Trophoblast cell (in vitro differentiated cells and primary cell): ENCODE data around the gene DNAJA2.
A peak's percentile ranks its signal among the peaks of the same experiment; 100 is the strongest.

Experiments
- DNase-seq, 2 donors: peaks; one replicate each; pipeline ENCODE4 v3.0.0-alpha.2; 2016
- H2AFZ ChIP-seq: 2 replicates; pipeline ENCODE4 v1.6.1; 2013; ENCODE audit warnings: low read length, moderate library complexity, mild to moderate bottlenecking; ENCODE audit not compliant: insufficient read depth, poor library complexity
- H2AK5ac ChIP-seq: 2 replicates; pipeline ENCODE4 v1.6.1; 2013; ENCODE audit warnings: mild to moderate bottlenecking, low read length
- H2BK120ac ChIP-seq: 2 replicates; pipeline ENCODE4 v1.6.1; 2013; ENCODE audit warnings: low read length, mild to moderate bottlenecking, moderate library complexity; ENCODE audit not compliant: insufficient read depth, poor library complexity
- H2BK12ac ChIP-seq: 2 replicates; pipeline ENCODE4 v1.6.1; 2013; ENCODE audit warnings: mild to moderate bottlenecking, low read length, moderate library complexity
- H2BK5ac ChIP-seq: 2 replicates; pipeline ENCODE4 v1.6.1; 2013; ENCODE audit warnings: low read length, low read depth, moderate library complexity, mild to moderate bottlenecking; ENCODE audit not compliant: poor library complexity
- H3K14ac ChIP-seq: 2 replicates; pipeline ENCODE4 v1.6.1; 2013; ENCODE audit warnings: mild to moderate bottlenecking, low read length
- H3K18ac ChIP-seq: 2 replicates; pipeline ENCODE4 v1.6.1; 2013; ENCODE audit warnings: mild to moderate bottlenecking, low read length
- H3K23ac ChIP-seq: 2 replicates; pipeline ENCODE4 v1.6.1; 2013; ENCODE audit warnings: low read length
- H3K27ac ChIP-seq: 2 replicates; pipeline ENCODE4 v1.5.1; 2013; ENCODE audit warnings: low read depth, mild to moderate bottlenecking, inconsistent platforms, low read length, moderate library complexity
- H3K27me3 ChIP-seq: 2 replicates; pipeline ENCODE4 v1.6.1; 2013; ENCODE audit warnings: inconsistent platforms, mild to moderate bottlenecking, low read length, moderate library complexity; ENCODE audit not compliant: insufficient read depth
- H3K36me3 ChIP-seq, 2 experiments: 1 replicate in 1 of 2; 2 replicates in 1 of 2; pipeline ENCODE4 v1.6.1; 2013; ENCODE audit warnings: low read length in 2 of 2, mild to moderate bottlenecking in 2 of 2, moderate library complexity in 1 of 2; ENCODE audit not compliant: insufficient read depth in 2 of 2, control insufficient read depth in 1 of 2
- H3K4ac ChIP-seq: 2 replicates; pipeline ENCODE4 v1.6.1; 2013; ENCODE audit warnings: low read depth, mild to moderate bottlenecking, low read length, moderate library complexity
- H3K4me1 ChIP-seq, 2 experiments: 1 replicate in 1 of 2; 2 replicates in 1 of 2; pipeline ENCODE4 v1.6.1; 2013; ENCODE audit warnings: low read length in 2 of 2, mild to moderate bottlenecking in 2 of 2, moderate library complexity in 1 of 2; ENCODE audit not compliant: insufficient read depth in 2 of 2, control insufficient read depth in 1 of 2
- H3K4me2 ChIP-seq: 2 replicates; pipeline ENCODE4 v1.6.1; 2013; ENCODE audit warnings: inconsistent platforms, mild to moderate bottlenecking, low read length, moderate library complexity
- H3K4me3 ChIP-seq: 2 replicates; pipeline ENCODE4 v1.5.1; 2013; ENCODE audit warnings: mild to moderate bottlenecking, low read depth, low read length, inconsistent platforms
- H3K79me1 ChIP-seq: one replicate; pipeline ENCODE4 v1.6.1; 2013; ENCODE audit warnings: low read length
- H3K79me2 ChIP-seq: 2 replicates; pipeline ENCODE4 v1.6.1; 2013; ENCODE audit warnings: low read length, mild to moderate bottlenecking; ENCODE audit not compliant: control insufficient read depth, insufficient read depth, poor library complexity
- H3K9ac ChIP-seq: 2 replicates; pipeline ENCODE4 v1.6.1; 2013; ENCODE audit warnings: mild to moderate bottlenecking, low read length
- H3K9me3 ChIP-seq: 2 replicates; pipeline ENCODE4 v1.6.1; 2013; ENCODE audit warnings: low read depth, mild to moderate bottlenecking, control low read depth, inconsistent platforms, low read length; ENCODE audit not compliant: insufficient read depth
- H4K12ac ChIP-seq: 2 replicates; pipeline ENCODE4 v1.6.1; 2013; ENCODE audit warnings: low read depth, mild to moderate bottlenecking, low read length, moderate library complexity
- H4K8ac ChIP-seq: 2 replicates; pipeline ENCODE4 v1.6.1; 2013; ENCODE audit warnings: low read depth, mild to moderate bottlenecking, low read length, moderate library complexity
- H4K91ac ChIP-seq: one replicate; pipeline ENCODE4 v1.6.1; 2013; ENCODE audit warnings: low read depth, mild to moderate bottlenecking, low read length, moderate library complexity
- WGBS: extraction: QIAGEN DNeasy Blood & Tissue Kit; methylation state at CpG from one replicate; pipeline ENCODE4 v1.1.7; 2013; ENCODE audit warnings: missing lambda C conversion rate; ENCODE audit not compliant: insufficient read length, insufficient coverage; ENCODE audit errors: extremely low coverage; 5-methylcytosine and 5-hydroxymethylcytosine counted together

DNAJA2 gene

DNA sequence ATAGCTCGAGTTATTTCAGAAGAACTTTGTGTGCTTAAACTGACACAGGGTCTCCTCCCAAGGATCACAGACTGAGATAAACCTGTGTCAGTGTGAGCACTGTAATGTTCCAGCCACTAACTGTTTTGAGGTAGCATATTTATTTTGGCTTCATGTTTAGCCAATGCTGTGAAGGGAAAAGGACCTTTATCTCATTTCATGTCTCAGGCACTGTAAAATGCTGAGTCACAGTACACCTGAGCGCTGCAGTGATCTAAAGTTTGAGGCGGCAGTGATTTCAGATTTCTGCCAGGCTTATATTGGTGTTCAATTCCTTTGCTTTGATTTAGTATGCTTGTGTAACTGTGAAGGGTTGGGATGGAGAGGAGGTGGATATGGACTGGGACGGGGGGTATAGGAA is 3.1 kb upstream of the DNAJA2 start:
- Histone ChIP-seq H4K91ac (no peak overlapping the region), H3K36me3 (no peaks in the 10 kb centered on the region), H3K79me2 (peaks cover 7% of the 10 kb centered on the region), H4K12ac (no peak overlapping the region), H3K18ac (no peak overlapping the region), H3K4me2 (no peak overlapping the region), H3K27me3 (no peaks in the 10 kb centered on the region), H2AFZ (no peak overlapping the region), H3K4ac (no peak overlapping the region), H3K79me1 (peaks cover 13% of the 10 kb centered on the region), H3K14ac (no peak overlapping the region), H3K9ac (no peak overlapping the region), H2BK12ac (no peak overlapping the region), H2BK5ac (no peak overlapping the region), H2BK120ac (no peak overlapping the region), H3K4me1 (peaks cover 0 to 6% of the 10 kb centered on the region in 2 experiments), H3K4me3 (no peak overlapping the region), H2AK5ac (no peak overlapping the region), H3K23ac (no peak overlapping the region), H3K27ac (no peak overlapping the region), H3K9me3 (no peaks in the 10 kb centered on the region), H4K8ac (no peak overlapping the region)
- no CpG with 5 or more reads among the region's 4 CpGs for WGBS
- DNase-seq: no peak

DNA sequence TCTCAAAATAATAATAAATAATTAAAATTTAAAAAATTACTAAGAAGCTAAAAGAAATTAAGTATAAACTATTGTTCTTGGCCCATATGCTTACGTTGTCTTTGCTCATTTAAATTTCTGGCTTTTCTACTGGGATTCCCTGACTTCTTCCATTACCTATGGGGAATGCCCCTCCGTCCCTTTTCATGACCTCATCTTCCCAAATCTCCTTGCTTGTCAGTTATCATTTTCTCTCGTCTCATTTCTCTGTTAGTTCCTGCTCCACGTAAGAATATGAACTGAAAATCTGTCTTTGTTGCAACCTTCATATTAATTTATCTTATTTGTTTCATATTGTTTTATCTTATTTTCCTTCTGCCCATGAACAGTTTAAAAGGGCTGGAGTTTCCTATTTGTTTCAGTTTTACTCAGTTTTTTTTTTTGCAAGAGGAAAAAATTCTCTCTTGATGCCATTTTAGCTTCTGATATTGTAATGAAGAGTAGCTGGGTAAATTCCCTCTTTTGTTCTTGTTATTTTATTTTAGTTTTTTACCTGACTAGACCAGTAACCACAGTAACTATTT is 2.5 kb upstream of the DNAJA2 start:
- Histone ChIP-seq H3K27ac (no peak overlapping the region), H3K36me3 (peaks cover 2% of the 10 kb centered on the region in 2 experiments), H4K8ac (no peak overlapping the region), H3K4ac (no peak overlapping the region), H2AK5ac (no peak overlapping the region), H3K23ac (no peak overlapping the region), H3K79me1 (peaks cover 13% of the 10 kb centered on the region), H2AFZ (no peak overlapping the region), H3K4me2 (no peak overlapping the region), H3K4me3 (no peak overlapping the region), H3K9me3 (no peaks in the 10 kb centered on the region), H3K18ac (no peak overlapping the region), H3K14ac (no peak overlapping the region), H3K9ac (no peak overlapping the region), H4K12ac (no peak overlapping the region), H2BK12ac (no peak overlapping the region), H3K4me1 (peaks cover 0 to 6% of the 10 kb centered on the region in 2 experiments), H2BK5ac (no peak overlapping the region), H3K79me2 (peaks cover 9% of the 10 kb centered on the region), H3K27me3 (no peaks in the 10 kb centered on the region), H2BK120ac (no peak overlapping the region), H4K91ac (no peak overlapping the region)
- DNase-seq: no peak
- no CpG with 5 or more reads among the region's 4 CpGs for WGBS

DNA sequence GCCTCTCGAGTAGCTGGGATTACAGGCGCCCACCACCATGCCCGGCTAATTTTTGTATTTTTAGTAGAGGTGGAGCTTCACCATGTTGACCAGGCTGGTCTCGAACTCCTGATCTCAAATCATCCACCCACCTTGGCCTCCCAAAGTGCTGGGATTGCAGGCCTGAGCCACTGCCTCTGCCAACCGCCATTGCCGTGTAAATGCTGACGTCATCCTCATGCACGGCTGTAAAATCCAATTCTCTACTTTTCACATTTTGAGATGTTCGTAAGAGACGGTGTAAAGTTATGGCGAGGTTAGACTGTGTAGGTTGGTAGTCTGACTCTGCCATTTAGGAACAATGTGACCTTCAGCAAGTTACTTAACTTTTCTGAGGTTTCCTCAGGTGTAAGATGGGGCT is 1.7 kb upstream of the DNAJA2 start:
- H3K36me3 ChIP-seq: peaks cover 4 to 6% of the 10 kb centered on the region in 2 experiments
- H4K91ac ChIP-seq: no peak overlapping the region
- H2AFZ ChIP-seq: no peak overlapping the region
- WGBS: no CpG with 5 or more reads among the region's 11 CpGs
- H3K9me3 ChIP-seq: no peaks in the 10 kb centered on the region
- H3K79me2 ChIP-seq: peaks cover 9% of the 10 kb centered on the region
- H3K4ac ChIP-seq: no peak overlapping the region
- H3K4me3 ChIP-seq: no peak overlapping the region
- DNase-seq: no peak
- H2BK120ac ChIP-seq: no peak overlapping the region
- H3K9ac ChIP-seq: no peak overlapping the region
- H2BK5ac ChIP-seq: no peak overlapping the region
- no peaks in the 10 kb centered on the region for H3K27me3 ChIP-seq
- H2AK5ac ChIP-seq: no peak overlapping the region
- no peak overlapping the region for H3K27ac ChIP-seq
- no peak overlapping the region for H4K12ac ChIP-seq
- peaks cover 13% of the 10 kb centered on the region for H3K79me1 ChIP-seq
- no peak overlapping the region for H3K4me2 ChIP-seq
- no peak overlapping the region for H2BK12ac ChIP-seq
- H3K4me1 ChIP-seq: peaks cover 0 to 6% of the 10 kb centered on the region in 2 experiments
- H3K14ac ChIP-seq: no peak overlapping the region
- no peak overlapping the region for H4K8ac ChIP-seq
- no peak overlapping the region for H3K23ac ChIP-seq
- H3K18ac ChIP-seq: no peak overlapping the region

DNA sequence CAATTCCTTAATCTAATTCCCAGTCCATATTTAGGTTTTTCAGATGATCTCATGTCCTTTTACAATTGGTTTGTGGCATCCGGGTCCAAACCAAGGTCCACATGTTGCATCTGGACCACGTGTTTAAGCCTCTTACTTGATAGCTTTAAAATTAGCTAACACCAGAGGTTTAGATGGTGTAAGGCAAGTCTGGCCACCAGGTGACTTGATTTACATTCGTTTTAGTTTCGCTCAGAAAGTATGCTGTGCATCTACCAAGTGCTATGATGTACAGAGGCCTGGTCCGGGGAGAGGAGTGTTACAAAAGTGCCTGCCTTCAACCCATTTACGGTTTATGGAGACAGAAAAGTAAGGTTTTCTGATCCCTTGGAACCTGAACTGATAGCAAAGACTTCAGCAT is 878 bp upstream of the DNAJA2 start:
- H3K14ac ChIP-seq: no peak overlapping the region
- H4K91ac ChIP-seq: no peak overlapping the region
- H2AFZ ChIP-seq: peak overlapping the region; percentile 52
- H3K18ac ChIP-seq: no peak overlapping the region
- no peak overlapping the region for H3K27ac ChIP-seq
- H3K4me2 ChIP-seq: peak overlapping the region; percentile 44
- no CpG with 5 or more reads among the region's 6 CpGs for WGBS
- H4K8ac ChIP-seq: peak overlapping the region; percentile 58
- peaks cover 0 to 6% of the 10 kb centered on the region in 2 experiments for H3K4me1 ChIP-seq
- H3K9ac ChIP-seq: no peak overlapping the region
- H3K79me1 ChIP-seq: peaks cover 13% of the 10 kb centered on the region
- H3K79me2 ChIP-seq: peaks cover 9% of the 10 kb centered on the region
- H2BK120ac ChIP-seq: no peak overlapping the region
- H2BK12ac ChIP-seq: peak overlapping the region; percentile 41
- H2BK5ac ChIP-seq: no peak overlapping the region
- peaks cover 6 to 9% of the 10 kb centered on the region in 2 experiments for H3K36me3 ChIP-seq
- no peak overlapping the region for H3K4me3 ChIP-seq
- H2AK5ac ChIP-seq: peak overlapping the region; percentile 12
- peak; percentile 12 to 52 for DNase-seq
- no peaks in the 10 kb centered on the region for H3K9me3 ChIP-seq
- peak overlapping the region; percentile 7 for H4K12ac ChIP-seq
- no peak overlapping the region for H3K23ac ChIP-seq
- H3K4ac ChIP-seq: no peak overlapping the region
- H3K27me3 ChIP-seq: no peaks in the 10 kb centered on the region
